SK-N-SH (cell line): ENCODE measurements around the gene SOCS2. TPM values are rescaled to one million over a fixed set of nuclear protein-coding genes. Genes with fewer than 3 reads are reported as not detected.

ENCODE experiments used
- CTCF ChIA-PET: fragments of 300-600, 350-600 bp; formaldehyde crosslinking; extraction: SDS; loops from one replicate; lab custom pipeline; 2021; lab: Yijun Ruan, JAX
- POLR2A ChIA-PET: fragments of 350-600 bp; sonication (Branson Sonifier 250); formaldehyde crosslinking; extraction: SDS; loops from one replicate; lab custom pipeline; 2020; ENCODE audit warnings: antibody characterized with exemption, inconsistent platforms; lab: Yijun Ruan, JAX
- DNase-seq: peaks from one replicate; pipeline ENCODE4 v3.0.0; 2012
- H2AFZ ChIP-seq: fragments of 200-600 bp; sonication (generic); 2 replicates; pipeline ENCODE4 v1.8.1; 2016; ENCODE audit warnings: antibody characterized with exemption, mild to moderate bottlenecking, low read depth
- H3F3A ChIP-seq: fragments of 200-600 bp; sonication (generic); replicated peaks from 2 replicates; pipeline ENCODE3; 2016; ENCODE audit warnings: antibody characterized with exemption, mild to moderate bottlenecking; ENCODE audit not compliant: insufficient read depth
- H3K27ac ChIP-seq, 2 experiments: fragments of 200-500 bp in 1 of 2; fragments of 200-600 bp in 1 of 2; sonication (Bioruptor generic) in 1 of 2; sonication (generic), shearing (Covaris generic) in 1 of 2; 2 replicates each; pipeline versions ENCODE4 v1.5.1 to v1.6.1; 2014 to 2016; ENCODE audit warnings: low read depth in 2 of 2, inconsistent platforms in 1 of 2, low read length in 1 of 2, mild to moderate bottlenecking in 1 of 2, mixed read lengths in 1 of 2
- H3K27me3 ChIP-seq: fragments of 200-600 bp; sonication (generic), shearing (Covaris generic); 2 replicates; pipeline ENCODE4 v1.6.1; 2016; ENCODE audit warnings: mixed run types; ENCODE audit not compliant: insufficient read depth
- H3K36me3 ChIP-seq, 2 experiments: fragments of 200-500 bp in 1 of 2; fragments of 200-600 bp in 1 of 2; sonication (Bioruptor generic) in 1 of 2; sonication (generic) in 1 of 2; replicated peaks in 1 of 2; 2 replicates each; pipeline versions ENCODE3 to v1.5.1; 2014 to 2016; ENCODE audit warnings: low read length in 1 of 2, mild to moderate bottlenecking in 1 of 2; ENCODE audit not compliant: insufficient read depth in 2 of 2, control insufficient read depth in 1 of 2
- H3K4me1 ChIP-seq, 2 experiments: fragments of 200-500 bp in 1 of 2; fragments of 200-600 bp in 1 of 2; sonication (Bioruptor generic) in 1 of 2; sonication (generic), shearing (Covaris generic) in 1 of 2; 2 replicates each; pipeline versions ENCODE4 v1.5.1 to v1.6.1; 2014 to 2016; ENCODE audit warnings: low read depth in 1 of 2, low read length in 1 of 2, mixed run types in 1 of 2; ENCODE audit not compliant: insufficient read depth in 2 of 2, control insufficient read depth in 1 of 2
- H3K4me2 ChIP-seq: fragments of 200-600 bp; sonication (generic), shearing (Covaris generic); 2 replicates; pipeline ENCODE4 v1.6.1; 2017; ENCODE audit warnings: mixed run types
- H3K4me3 ChIP-seq, 2 experiments: fragments of 200-500 bp in 1 of 2; fragments of 200-600 bp in 1 of 2; sonication (Bioruptor generic) in 1 of 2; sonication (generic), shearing (Covaris generic) in 1 of 2; 2 replicates each; pipeline versions ENCODE4 v1.5.1 to v1.8.1; 2014 to 2016; ENCODE audit warnings: low read depth in 2 of 2, inconsistent platforms in 1 of 2, low read length in 1 of 2, mild to moderate bottlenecking in 1 of 2, mixed read lengths in 1 of 2, moderate library complexity in 1 of 2
- H3K79me2 ChIP-seq: fragments of 200-600 bp; sonication (generic); 2 replicates; pipeline ENCODE4 v1.8.1; 2017; ENCODE audit warnings: mild to moderate bottlenecking; ENCODE audit not compliant: insufficient read depth
- H3K9ac ChIP-seq: fragments of 200-600 bp; sonication (generic); 2 replicates; pipeline ENCODE4 v1.6.1; 2017; ENCODE audit warnings: mixed run types
- H3K9me2 ChIP-seq: fragments of 200-600 bp; sonication (generic); 2 replicates; pipeline ENCODE4 v1.6.1; 2017; ENCODE audit warnings: mixed run types
- H3K9me3 ChIP-seq: fragments of 200-600 bp; sonication (generic); 2 replicates; pipeline ENCODE4 v1.6.1; 2017; ENCODE audit warnings: mixed run types, mild to moderate bottlenecking, moderate library complexity
- H4K20me1 ChIP-seq: fragments of 200-600 bp; sonication (generic); 2 replicates; pipeline ENCODE4 v1.6.1; 2017; ENCODE audit warnings: mild to moderate bottlenecking, mixed run types; ENCODE audit not compliant: insufficient read depth
- CTCF ChIP-seq: fragments of 200-600 bp; sonication (generic); IDR thresholded peaks from 2 replicates; pipeline ENCODE4 v1.6.1; 2017; ENCODE audit warnings: antibody characterized with exemption, mild to moderate bottlenecking, moderate library complexity
- ELF1 ChIP-seq: IDR thresholded peaks from 2 replicates; pipeline ENCODE4 v1.4.0; 2012
- FOSL2 ChIP-seq: IDR thresholded peaks from 2 replicates; pipeline ENCODE4 v1.4.0; 2012; ENCODE audit warnings: low read depth, mild to moderate bottlenecking, moderate library complexity, borderline replicate concordance
- FOXJ3 ChIP-seq: sonication (generic); formaldehyde crosslinking; IDR thresholded peaks from 2 replicates; pipeline ENCODE4 v1.5.1; 2020; ENCODE audit warnings: mild to moderate bottlenecking, missing genetic modification reagents
- GABPA ChIP-seq: IDR thresholded peaks from 2 replicates; pipeline ENCODE4 v1.4.0; 2012; ENCODE audit warnings: low read depth, mild to moderate bottlenecking
- NRF1 ChIP-seq: IDR thresholded peaks from 2 replicates; pipeline ENCODE4 v1.6.1; 2012; ENCODE audit warnings: low read depth, mild to moderate bottlenecking, low read length
- POLR2AphosphoS5 ChIP-seq: IDR thresholded peaks from 2 replicates; pipeline ENCODE4 v1.6.1; 2012; ENCODE audit warnings: low read depth, low read length
- RFX5 ChIP-seq: IDR thresholded peaks from 2 replicates; pipeline ENCODE4 v1.6.1; 2012; ENCODE audit warnings: mild to moderate bottlenecking, improper control_type of control experiment, low read length
- RXRA ChIP-seq: IDR thresholded peaks from 2 replicates; pipeline ENCODE4 v1.4.0; 2012; ENCODE audit warnings: low read depth, mild to moderate bottlenecking, borderline replicate concordance
- SMC3 ChIP-seq: IDR thresholded peaks from 2 replicates; pipeline ENCODE4 v1.6.1; 2012; ENCODE audit warnings: low read depth, low read length, improper control_type of control experiment
- TCF12 ChIP-seq: IDR thresholded peaks from 2 replicates; pipeline ENCODE4 v1.4.0; 2012
- TEAD4 ChIP-seq: IDR thresholded peaks from 2 replicates; pipeline ENCODE4 v1.4.0; 2012; ENCODE audit warnings: mild to moderate bottlenecking, borderline replicate concordance; ENCODE audit not compliant: insufficient read depth
- YY1 ChIP-seq: IDR thresholded peaks from 2 replicates; pipeline ENCODE4 v1.4.0; 2012; ENCODE audit warnings: low read depth, mild to moderate bottlenecking
- WGBS: methylation state at CpG from one replicate; pipeline ENCODE4 v1.1.6; 2017; ENCODE audit warnings: low lambda C conversion rate; 5-methylcytosine and 5-hydroxymethylcytosine counted together
- polyA plus RNA-seq, 3 experiments: library from polyadenylated mRNA; depleted of rRNA; stranded (reverse); fragments of >200 nt; gene quantifications; 2 replicates each; pipeline ENCODE4 v1.2.3, GENCODE V29; 2012
- TF ChIP-seq, protein P1 (sequence below): fragments of 150-350 bp; IDR thresholded peaks from 2 replicates; pipeline ENCODE4 v1.6.1; 2017; ENCODE audit warnings: antibody characterized with exemption, low read length, low read depth, borderline replicate concordance
- TF ChIP-seq, protein P2 (sequence below): IDR thresholded peaks from 2 replicates; pipeline ENCODE4 v1.4.0; 2012; ENCODE audit warnings: low read depth, borderline replicate concordance

SOCS2 gene
- polyA plus RNA-seq, 1 of the 3 experiments (the other 2 are of a cell fraction), result 24.1 TPM

- H3K9ac ChIP-seq, result no peak overlapping the region
- peaks cover 18 to 23% of the 10 kb centered on the region in 2 experiments for H3K36me3 ChIP-seq
- POLR2A ChIA-PET, result no interaction called here
- H2AFZ ChIP-seq, result no peak overlapping the region
- no peaks in the 10 kb centered on the region for H3K9me2 ChIP-seq
- no peak overlapping the region; a peak in 1 of 4 replicates for H3K27ac ChIP-seq
- no peaks in the 10 kb centered on the region for H3K9me3 ChIP-seq
- H3K4me3 ChIP-seq, result no peak overlapping the region
- no peaks in the 10 kb centered on the region for H4K20me1 ChIP-seq
- no peaks in the 10 kb centered on the region for H3K27me3 ChIP-seq
- TF ChIP-seq FOXJ3 (CRISPR knock-in tag) (no peak), TCF12 (peak; percentile 9; the same call in 1 of the 2 replicates)
- DNase-seq, result no peak
- CTCF ChIA-PET, result interaction anchor here (0.9 to 1.5 kb wide), 3 partner anchors 77 to 522 kb away, joined by 3 read pairs; no protein-coding TSS in a partner anchor
- peaks cover 23% of the 10 kb centered on the region; the same call in 1 of the 2 replicates for H3K79me2 ChIP-seq
- H3K4me1 ChIP-seq, result no peaks in the 10 kb centered on the region; a peak in 2 of 4 replicates
- H3K4me2 ChIP-seq, result no peak overlapping the region
- H3F3A ChIP-seq, result peaks cover 3% of the 10 kb centered on the region
Measured at GRCh38 chr12:93580682-93581081, 8.2 kb downstream of the SOCS2 start.

GRCh38 chr12:93581370-93581769, 8.9 kb downstream of the SOCS2 start:
- H3K4me1 ChIP-seq, result no peaks in the 10 kb centered on the region; a peak in 2 of 4 replicates
- 67% methylated on average over 2 of the region's 2 CpGs for WGBS
- no peak overlapping the region for H3K4me3 ChIP-seq
- ChIA-PET CTCF (interaction anchor here (0.9 kb wide), 1 partner anchor 521 kb away, joined by 3 read pairs; no protein-coding TSS in a partner anchor), POLR2A (no interaction called here)
- no peaks in the 10 kb centered on the region for H3K27me3 ChIP-seq
- no peaks in the 10 kb centered on the region for H3K9me3 ChIP-seq
- H2AFZ ChIP-seq, result no peak overlapping the region
- TF ChIP-seq TCF12 (no peak), RFX5 (no peak), SMC3 (no peak), FOSL2 (no peak), POLR2AphosphoS5 (no peak), RXRA (no peak), YY1 (no peak), CTCF (no peak), GABPA (no peak), TEAD4 (no peak), NRF1 (no peak), ELF1 (no peak), FOXJ3 (CRISPR knock-in tag) (no peak)
- TF ChIP-seq, protein P1, sequence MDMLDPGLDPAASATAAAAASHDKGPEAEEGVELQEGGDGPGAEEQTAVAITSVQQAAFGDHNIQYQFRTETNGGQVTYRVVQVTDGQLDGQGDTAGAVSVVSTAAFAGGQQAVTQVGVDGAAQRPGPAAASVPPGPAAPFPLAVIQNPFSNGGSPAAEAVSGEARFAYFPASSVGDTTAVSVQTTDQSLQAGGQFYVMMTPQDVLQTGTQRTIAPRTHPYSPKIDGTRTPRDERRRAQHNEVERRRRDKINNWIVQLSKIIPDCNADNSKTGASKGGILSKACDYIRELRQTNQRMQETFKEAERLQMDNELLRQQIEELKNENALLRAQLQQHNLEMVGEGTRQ, result no peak
- TF ChIP-seq, protein P2, sequence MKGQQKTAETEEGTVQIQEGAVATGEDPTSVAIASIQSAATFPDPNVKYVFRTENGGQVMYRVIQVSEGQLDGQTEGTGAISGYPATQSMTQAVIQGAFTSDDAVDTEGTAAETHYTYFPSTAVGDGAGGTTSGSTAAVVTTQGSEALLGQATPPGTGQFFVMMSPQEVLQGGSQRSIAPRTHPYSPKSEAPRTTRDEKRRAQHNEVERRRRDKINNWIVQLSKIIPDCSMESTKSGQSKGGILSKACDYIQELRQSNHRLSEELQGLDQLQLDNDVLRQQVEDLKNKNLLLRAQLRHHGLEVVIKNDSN, result no peak
- peaks cover 16% of the 10 kb centered on the region; the same call in 1 of the 2 replicates for H3K79me2 ChIP-seq
- no peak for DNase-seq
- no peaks in the 10 kb centered on the region for H4K20me1 ChIP-seq
- no peak overlapping the region for H3K27ac ChIP-seq
- no peak overlapping the region for H3K4me2 ChIP-seq
- no peaks in the 10 kb centered on the region for H3K9me2 ChIP-seq
- H3K9ac ChIP-seq, result no peak overlapping the region
- peaks cover 3% of the 10 kb centered on the region for H3F3A ChIP-seq
- H3K36me3 ChIP-seq, result peaks cover 11 to 16% of the 10 kb centered on the region in 2 experiments
